GM23338 (cell line): ENCODE measurements around the gene GPR63. TPM values are rescaled to one million over a fixed set of nuclear protein-coding genes. Genes with fewer than 3 reads are reported as not detected.

ENCODE experiments used
- ATAC-seq: fragments of 200-7000 bp; cut with Tn5 transposase; 3 replicates; pipeline ENCODE4 v1.9.1; 2020
- DNase-seq: peaks from one replicate; pipeline ENCODE4 v3.0.0-alpha.2; 2015; ENCODE audit warnings: low spot score
- H2AFZ ChIP-seq: fragments of 200-600 bp; sonication (generic); 2 replicates; pipeline ENCODE4 v1.8.0; 2016; ENCODE audit warnings: antibody characterized with exemption, mild to moderate bottlenecking, moderate library complexity
- H3F3A ChIP-seq: fragments of 200-600 bp; sonication (generic); replicated peaks from 2 replicates; pipeline ENCODE4 v1.8.0; 2017; ENCODE audit warnings: antibody characterized with exemption, mixed run types, low read depth
- H3K27ac ChIP-seq: fragments of 200-600 bp; sonication (generic); 2 replicates; pipeline ENCODE4 v1.6.1; 2016; ENCODE audit warnings: low read depth
- H3K27me3 ChIP-seq: fragments of 200-600 bp; sonication (generic); 2 replicates; pipeline ENCODE4 v1.8.0; 2016; ENCODE audit warnings: mild to moderate bottlenecking, mixed run types, moderate library complexity; ENCODE audit not compliant: insufficient read depth
- H3K36me3 ChIP-seq: fragments of 200-600 bp; sonication (generic); 2 replicates; pipeline ENCODE4 v1.8.0; 2016; ENCODE audit warnings: mild to moderate bottlenecking; ENCODE audit not compliant: insufficient read depth
- H3K4me1 ChIP-seq: fragments of 200-600 bp; sonication (generic); 2 replicates; pipeline ENCODE4 v1.8.0; 2016; ENCODE audit warnings: mild to moderate bottlenecking, moderate library complexity; ENCODE audit not compliant: insufficient read depth
- H3K4me2 ChIP-seq: fragments of 200-600 bp; sonication (generic); 2 replicates; pipeline ENCODE4 v1.7.1; 2017; ENCODE audit warnings: mixed run types
- H3K4me3 ChIP-seq: fragments of 200-600 bp; sonication (generic); 2 replicates; pipeline ENCODE4 v1.6.1; 2016; ENCODE audit warnings: mixed run types
- H3K79me2 ChIP-seq: fragments of 200-600 bp; sonication (generic); replicated peaks from 2 replicates; pipeline ENCODE4 v1.8.0; 2017; ENCODE audit warnings: mild to moderate bottlenecking; ENCODE audit not compliant: insufficient read depth
- H3K9me2 ChIP-seq: fragments of 200-600 bp; sonication (generic); 2 replicates; pipeline ENCODE4 v1.8.0; 2017; ENCODE audit not compliant: insufficient read depth
- H4K20me1 ChIP-seq: fragments of 200-600 bp; sonication (generic); replicated peaks from 2 replicates; pipeline ENCODE4 v1.8.0; 2017; ENCODE audit warnings: mild to moderate bottlenecking; ENCODE audit not compliant: insufficient read depth
- H3K27ac Mint-ChIP-seq: 2 replicates; pipeline ENCODE4 v1.8.0; 2020; ENCODE audit warnings: inconsistent platforms, mild to moderate bottlenecking, moderate library complexity, mixed read lengths
- H3K27me3 Mint-ChIP-seq: 3 replicates; pipeline ENCODE4 v1.8.0; 2022; ENCODE audit warnings: low read depth, mild to moderate bottlenecking, moderate library complexity, mixed read lengths, inconsistent platforms; ENCODE audit not compliant: insufficient read depth, poor library complexity
- H3K36me3 Mint-ChIP-seq: 3 replicates; pipeline ENCODE4 v1.8.0; 2021; ENCODE audit warnings: low read depth, mild to moderate bottlenecking, inconsistent platforms, moderate library complexity, mixed read lengths
- H3K4me1 Mint-ChIP-seq: 3 replicates; pipeline ENCODE4 v1.8.0; 2020; ENCODE audit warnings: mild to moderate bottlenecking, inconsistent platforms, mixed read lengths
- H3K4me3 Mint-ChIP-seq: 3 replicates; pipeline ENCODE4 v1.8.0; 2021; ENCODE audit warnings: moderate library complexity, mild to moderate bottlenecking, inconsistent platforms, mixed read lengths
- H3K9me3 Mint-ChIP-seq: 3 replicates; pipeline ENCODE4 v1.8.0; 2020; ENCODE audit warnings: moderate library complexity, mild to moderate bottlenecking, inconsistent platforms, mixed read lengths
- CREB1 ChIP-seq: fragments of 250-450 bp; sonication (Bioruptor Pico); IDR thresholded peaks from 2 replicates; pipeline ENCODE4 v1.5.0; 2020; ENCODE audit warnings: low read depth, mild to moderate bottlenecking, moderate library complexity
- EZH2 ChIP-seq: fragments of 200-600 bp; sonication (generic); IDR thresholded peaks from one replicate; pipeline ENCODE4 v1.8.0; 2017; ENCODE audit warnings: antibody characterized with exemption, mild to moderate bottlenecking, low read depth; ENCODE audit not compliant: unreplicated experiment
- EZH2phosphoT487 ChIP-seq: fragments of 200-600 bp; sonication (generic); IDR thresholded peaks from one replicate; pipeline ENCODE4 v1.8.1; 2018; ENCODE audit warnings: antibody characterized with exemption; ENCODE audit not compliant: unreplicated experiment
- JUNB ChIP-seq: IDR thresholded peaks from one replicate; pipeline ENCODE4 v1.6.1; 2016; ENCODE audit warnings: antibody characterized with exemption; ENCODE audit not compliant: unreplicated experiment
- NANOG ChIP-seq: IDR thresholded peaks from 2 replicates; pipeline ENCODE4 v1.6.1; 2016; ENCODE audit warnings: antibody characterized with exemption, borderline replicate concordance
- POLR2AphosphoS5 ChIP-seq: IDR thresholded peaks from 2 replicates; pipeline ENCODE4 v1.6.1; 2016; ENCODE audit warnings: antibody characterized with exemption, low read depth
- STAT1 ChIP-seq: IDR thresholded peaks from one replicate; pipeline ENCODE4 v1.6.1; 2016; ENCODE audit warnings: antibody characterized with exemption; ENCODE audit not compliant: unreplicated experiment
- ZNF114 ChIP-seq: fragments of 250-450 bp; sonication (Bioruptor Pico); IDR thresholded peaks from 2 replicates; pipeline ENCODE4 v1.5.0; 2020; ENCODE audit warnings: mild to moderate bottlenecking, moderate library complexity
- ZNF331 ChIP-seq: fragments of 250-450 bp; sonication (Bioruptor Pico); IDR thresholded peaks from 2 replicates; pipeline ENCODE4 v1.5.0; 2020; ENCODE audit warnings: low read depth, mild to moderate bottlenecking, moderate library complexity
- polyA plus RNA-seq: library from polyadenylated mRNA; unstranded; fragments of >200 nt; fragmentation: Nextera tagmentation; extraction: Ambion mirVana; gene quantifications from 2 replicates; pipeline ENCODE4 v1.2.1, GENCODE V29; 2016
- total RNA-seq: library from RNA; depleted of rRNA; stranded (reverse); fragments of >200 nt; shearing (Covaris generic); gene quantifications from 2 replicates; pipeline ENCODE4 v1.2.3, GENCODE V29; 2014
- TF ChIP-seq, protein P1 (sequence below), 2 experiments: fragments of 200-600 bp in 1 of 2; sonication (generic) in 1 of 2; conservative IDR thresholded peaks; 2 replicates each; pipeline versions ENCODE4 v1.5.1 to v1.6.1; 2016 to 2017; ENCODE audit warnings: antibody characterized with exemption in 2 of 2, low read depth in 2 of 2, mild to moderate bottlenecking in 2 of 2, moderate library complexity in 1 of 2
- TF ChIP-seq, protein P2 (sequence below): IDR thresholded peaks from 2 replicates; pipeline ENCODE4 v1.6.1; 2016; ENCODE audit warnings: antibody characterized with exemption
- TF ChIP-seq, protein P3 (sequence below): fragments of 250-450 bp; sonication (Bioruptor Pico); IDR thresholded peaks from 2 replicates; pipeline ENCODE4 v1.5.0; 2020; ENCODE audit warnings: mild to moderate bottlenecking, moderate library complexity
- TF ChIP-seq, protein P4 (sequence below): IDR thresholded peaks from one replicate; pipeline ENCODE4 v1.6.1; 2018; ENCODE audit warnings: antibody characterized with exemption; ENCODE audit not compliant: unreplicated experiment

GPR63 gene
- total and polyA plus RNA-seq, 2 experiments from 2014 or later, result 5.4 to 19.3 TPM

DNA sequence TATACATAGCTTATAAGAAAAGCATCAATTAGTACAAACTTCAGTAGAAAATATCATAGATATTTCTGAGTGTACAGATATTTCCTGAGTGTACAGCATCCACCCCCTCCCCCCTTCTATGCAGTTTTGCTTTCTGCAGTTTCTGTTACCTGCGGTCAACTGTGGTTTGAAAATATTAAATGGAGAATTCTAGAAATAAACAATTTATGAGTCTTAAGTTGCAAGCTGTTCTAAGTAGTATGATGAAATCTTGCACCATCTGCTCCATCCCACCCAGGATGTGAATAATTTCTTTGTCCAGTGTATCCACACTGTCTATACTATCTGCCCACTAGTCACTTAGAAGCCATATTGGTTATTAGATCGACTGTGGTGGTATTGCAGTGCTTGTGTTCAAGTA lies 15.8 kb upstream of the GPR63 start:
- no peaks in the 10 kb centered on the region for H3K9me2 ChIP-seq
- H3K9me3 Mint-ChIP-seq, result peaks cover 10% of the 10 kb centered on the region; the same call in 2 of the 3 replicates
- ATAC-seq (no peak), DNase-seq (no peak)
- H3K4me2 ChIP-seq, result no peak overlapping the region
- H3K36me3 Mint-ChIP-seq, result no peaks in the 10 kb centered on the region; the same call in 2 of the 3 replicates
- no peaks in the 10 kb centered on the region for H3F3A ChIP-seq
- H3K4me3 Mint-ChIP-seq, result no peak overlapping the region
- no peaks in the 10 kb centered on the region for H3K4me1 ChIP-seq
- H3K4me3 ChIP-seq, result no peak overlapping the region
- no peak overlapping the region for H3K27ac Mint-ChIP-seq
- H2AFZ ChIP-seq, result no peak overlapping the region
- no peaks in the 10 kb centered on the region for H3K36me3 ChIP-seq
- no peaks in the 10 kb centered on the region for H3K27me3 ChIP-seq
- no peaks in the 10 kb centered on the region for H3K27me3 Mint-ChIP-seq
- no peaks in the 10 kb centered on the region for H3K4me1 Mint-ChIP-seq
- no peaks in the 10 kb centered on the region for H3K79me2 ChIP-seq
- H4K20me1 ChIP-seq, result no peaks in the 10 kb centered on the region
- H3K27ac ChIP-seq, result no peak overlapping the region
- no peak for TF ChIP-seq NANOG
- no peak for TF ChIP-seq POLR2AphosphoS5
- TF ChIP-seq ZNF331 (CRISPR knock-in tag), result no peak
- TF ChIP-seq, protein P1, sequence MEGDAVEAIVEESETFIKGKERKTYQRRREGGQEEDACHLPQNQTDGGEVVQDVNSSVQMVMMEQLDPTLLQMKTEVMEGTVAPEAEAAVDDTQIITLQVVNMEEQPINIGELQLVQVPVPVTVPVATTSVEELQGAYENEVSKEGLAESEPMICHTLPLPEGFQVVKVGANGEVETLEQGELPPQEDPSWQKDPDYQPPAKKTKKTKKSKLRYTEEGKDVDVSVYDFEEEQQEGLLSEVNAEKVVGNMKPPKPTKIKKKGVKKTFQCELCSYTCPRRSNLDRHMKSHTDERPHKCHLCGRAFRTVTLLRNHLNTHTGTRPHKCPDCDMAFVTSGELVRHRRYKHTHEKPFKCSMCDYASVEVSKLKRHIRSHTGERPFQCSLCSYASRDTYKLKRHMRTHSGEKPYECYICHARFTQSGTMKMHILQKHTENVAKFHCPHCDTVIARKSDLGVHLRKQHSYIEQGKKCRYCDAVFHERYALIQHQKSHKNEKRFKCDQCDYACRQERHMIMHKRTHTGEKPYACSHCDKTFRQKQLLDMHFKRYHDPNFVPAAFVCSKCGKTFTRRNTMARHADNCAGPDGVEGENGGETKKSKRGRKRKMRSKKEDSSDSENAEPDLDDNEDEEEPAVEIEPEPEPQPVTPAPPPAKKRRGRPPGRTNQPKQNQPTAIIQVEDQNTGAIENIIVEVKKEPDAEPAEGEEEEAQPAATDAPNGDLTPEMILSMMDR (conservative IDR thresholded peaks at IDR 0.05; ENCODE audit: low read depth in 2 of 2), result no peak
- TF ChIP-seq, protein P2, sequence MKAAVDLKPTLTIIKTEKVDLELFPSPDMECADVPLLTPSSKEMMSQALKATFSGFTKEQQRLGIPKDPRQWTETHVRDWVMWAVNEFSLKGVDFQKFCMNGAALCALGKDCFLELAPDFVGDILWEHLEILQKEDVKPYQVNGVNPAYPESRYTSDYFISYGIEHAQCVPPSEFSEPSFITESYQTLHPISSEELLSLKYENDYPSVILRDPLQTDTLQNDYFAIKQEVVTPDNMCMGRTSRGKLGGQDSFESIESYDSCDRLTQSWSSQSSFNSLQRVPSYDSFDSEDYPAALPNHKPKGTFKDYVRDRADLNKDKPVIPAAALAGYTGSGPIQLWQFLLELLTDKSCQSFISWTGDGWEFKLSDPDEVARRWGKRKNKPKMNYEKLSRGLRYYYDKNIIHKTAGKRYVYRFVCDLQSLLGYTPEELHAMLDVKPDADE, result no peak
- no peak for TF ChIP-seq STAT1
- no peak for TF ChIP-seq CREB1 (CRISPR knock-in tag)
- TF ChIP-seq EZH2phosphoT487, result no peak
- no peak for TF ChIP-seq JUNB
- TF ChIP-seq, protein P3, sequence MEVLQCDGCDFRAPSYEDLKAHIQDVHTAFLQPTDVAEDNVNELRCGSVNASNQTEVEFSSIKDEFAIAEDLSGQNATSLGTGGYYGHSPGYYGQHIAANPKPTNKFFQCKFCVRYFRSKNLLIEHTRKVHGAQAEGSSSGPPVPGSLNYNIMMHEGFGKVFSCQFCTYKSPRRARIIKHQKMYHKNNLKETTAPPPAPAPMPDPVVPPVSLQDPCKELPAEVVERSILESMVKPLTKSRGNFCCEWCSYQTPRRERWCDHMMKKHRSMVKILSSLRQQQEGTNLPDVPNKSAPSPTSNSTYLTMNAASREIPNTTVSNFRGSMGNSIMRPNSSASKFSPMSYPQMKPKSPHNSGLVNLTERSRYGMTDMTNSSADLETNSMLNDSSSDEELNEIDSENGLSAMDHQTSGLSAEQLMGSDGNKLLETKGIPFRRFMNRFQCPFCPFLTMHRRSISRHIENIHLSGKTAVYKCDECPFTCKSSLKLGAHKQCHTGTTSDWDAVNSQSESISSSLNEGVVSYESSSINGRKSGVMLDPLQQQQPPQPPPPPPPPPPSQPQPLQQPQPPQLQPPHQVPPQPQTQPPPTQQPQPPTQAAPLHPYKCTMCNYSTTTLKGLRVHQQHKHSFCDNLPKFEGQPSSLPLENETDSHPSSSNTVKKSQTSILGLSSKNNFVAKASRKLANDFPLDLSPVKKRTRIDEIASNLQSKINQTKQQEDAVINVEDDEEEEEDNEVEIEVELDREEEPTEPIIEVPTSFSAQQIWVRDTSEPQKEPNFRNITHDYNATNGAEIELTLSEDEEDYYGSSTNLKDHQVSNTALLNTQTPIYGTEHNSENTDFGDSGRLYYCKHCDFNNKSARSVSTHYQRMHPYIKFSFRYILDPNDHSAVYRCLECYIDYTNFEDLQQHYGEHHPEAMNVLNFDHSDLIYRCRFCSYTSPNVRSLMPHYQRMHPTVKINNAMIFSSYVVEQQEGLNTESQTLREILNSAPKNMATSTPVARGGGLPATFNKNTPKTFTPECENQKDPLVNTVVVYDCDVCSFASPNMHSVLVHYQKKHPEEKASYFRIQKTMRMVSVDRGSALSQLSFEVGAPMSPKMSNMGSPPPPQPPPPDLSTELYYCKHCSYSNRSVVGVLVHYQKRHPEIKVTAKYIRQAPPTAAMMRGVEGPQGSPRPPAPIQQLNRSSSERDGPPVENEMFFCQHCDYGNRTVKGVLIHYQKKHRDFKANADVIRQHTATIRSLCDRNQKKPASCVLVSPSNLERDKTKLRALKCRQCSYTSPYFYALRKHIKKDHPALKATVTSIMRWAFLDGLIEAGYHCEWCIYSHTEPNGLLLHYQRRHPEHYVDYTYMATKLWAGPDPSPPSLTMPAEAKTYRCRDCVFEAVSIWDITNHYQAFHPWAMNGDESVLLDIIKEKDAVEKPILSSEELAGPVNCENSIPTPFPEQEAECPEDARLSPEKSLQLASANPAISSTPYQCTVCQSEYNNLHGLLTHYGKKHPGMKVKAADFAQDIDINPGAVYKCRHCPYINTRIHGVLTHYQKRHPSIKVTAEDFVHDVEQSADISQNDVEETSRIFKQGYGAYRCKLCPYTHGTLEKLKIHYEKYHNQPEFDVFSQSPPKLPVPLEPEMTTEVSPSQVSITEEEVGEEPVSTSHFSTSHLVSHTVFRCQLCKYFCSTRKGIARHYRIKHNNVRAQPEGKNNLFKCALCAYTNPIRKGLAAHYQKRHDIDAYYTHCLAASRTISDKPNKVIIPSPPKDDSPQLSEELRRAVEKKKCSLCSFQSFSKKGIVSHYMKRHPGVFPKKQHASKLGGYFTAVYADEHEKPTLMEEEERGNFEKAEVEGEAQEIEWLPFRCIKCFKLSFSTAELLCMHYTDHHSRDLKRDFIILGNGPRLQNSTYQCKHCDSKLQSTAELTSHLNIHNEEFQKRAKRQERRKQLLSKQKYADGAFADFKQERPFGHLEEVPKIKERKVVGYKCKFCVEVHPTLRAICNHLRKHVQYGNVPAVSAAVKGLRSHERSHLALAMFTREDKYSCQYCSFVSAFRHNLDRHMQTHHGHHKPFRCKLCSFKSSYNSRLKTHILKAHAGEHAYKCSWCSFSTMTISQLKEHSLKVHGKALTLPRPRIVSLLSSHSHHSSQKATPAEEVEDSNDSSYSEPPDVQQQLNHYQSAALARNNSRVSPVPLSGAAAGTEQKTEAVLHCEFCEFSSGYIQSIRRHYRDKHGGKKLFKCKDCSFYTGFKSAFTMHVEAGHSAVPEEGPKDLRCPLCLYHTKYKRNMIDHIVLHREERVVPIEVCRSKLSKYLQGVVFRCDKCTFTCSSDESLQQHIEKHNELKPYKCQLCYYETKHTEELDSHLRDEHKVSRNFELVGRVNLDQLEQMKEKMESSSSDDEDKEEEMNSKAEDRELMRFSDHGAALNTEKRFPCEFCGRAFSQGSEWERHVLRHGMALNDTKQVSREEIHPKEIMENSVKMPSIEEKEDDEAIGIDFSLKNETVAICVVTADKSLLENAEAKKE (CRISPR knock-in tag), result no peak
- no peak for TF ChIP-seq ZNF114
- TF ChIP-seq EZH2, result no peak
- TF ChIP-seq, protein P4, sequence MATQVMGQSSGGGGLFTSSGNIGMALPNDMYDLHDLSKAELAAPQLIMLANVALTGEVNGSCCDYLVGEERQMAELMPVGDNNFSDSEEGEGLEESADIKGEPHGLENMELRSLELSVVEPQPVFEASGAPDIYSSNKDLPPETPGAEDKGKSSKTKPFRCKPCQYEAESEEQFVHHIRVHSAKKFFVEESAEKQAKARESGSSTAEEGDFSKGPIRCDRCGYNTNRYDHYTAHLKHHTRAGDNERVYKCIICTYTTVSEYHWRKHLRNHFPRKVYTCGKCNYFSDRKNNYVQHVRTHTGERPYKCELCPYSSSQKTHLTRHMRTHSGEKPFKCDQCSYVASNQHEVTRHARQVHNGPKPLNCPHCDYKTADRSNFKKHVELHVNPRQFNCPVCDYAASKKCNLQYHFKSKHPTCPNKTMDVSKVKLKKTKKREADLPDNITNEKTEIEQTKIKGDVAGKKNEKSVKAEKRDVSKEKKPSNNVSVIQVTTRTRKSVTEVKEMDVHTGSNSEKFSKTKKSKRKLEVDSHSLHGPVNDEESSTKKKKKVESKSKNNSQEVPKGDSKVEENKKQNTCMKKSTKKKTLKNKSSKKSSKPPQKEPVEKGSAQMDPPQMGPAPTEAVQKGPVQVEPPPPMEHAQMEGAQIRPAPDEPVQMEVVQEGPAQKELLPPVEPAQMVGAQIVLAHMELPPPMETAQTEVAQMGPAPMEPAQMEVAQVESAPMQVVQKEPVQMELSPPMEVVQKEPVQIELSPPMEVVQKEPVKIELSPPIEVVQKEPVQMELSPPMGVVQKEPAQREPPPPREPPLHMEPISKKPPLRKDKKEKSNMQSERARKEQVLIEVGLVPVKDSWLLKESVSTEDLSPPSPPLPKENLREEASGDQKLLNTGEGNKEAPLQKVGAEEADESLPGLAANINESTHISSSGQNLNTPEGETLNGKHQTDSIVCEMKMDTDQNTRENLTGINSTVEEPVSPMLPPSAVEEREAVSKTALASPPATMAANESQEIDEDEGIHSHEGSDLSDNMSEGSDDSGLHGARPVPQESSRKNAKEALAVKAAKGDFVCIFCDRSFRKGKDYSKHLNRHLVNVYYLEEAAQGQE, result no peak
